K562 (cell line): ENCODE results near the gene ANKH. TPM values are rescaled to one million over a fixed set of nuclear protein-coding genes. Genes with fewer than 3 reads are reported as not detected.

Experiments used
- ATAC-seq: fragments of 200-7000 bp; cut with Tn5 transposase; 3 replicates; pipeline ENCODE4 v1.9.1; 2020; ENCODE audit warnings: moderate library complexity
- BruUV-seq: library from RNA; stranded (reverse); fragments of 400-500 nt; replicated peaks from 2 replicates; lab custom pipeline; 2021; lab: Mats Ljungman, UMichigan
- CTCF ChIA-PET: fragments of 300-600 bp; formaldehyde crosslinking; extraction: SDS; loops from one replicate; lab custom pipeline; 2021; ENCODE audit warnings: low intra/inter-chr PET ratio; lab: Yijun Ruan, JAX
- POLR2A ChIA-PET: fragments of 300-600, 350-650 bp; sonication (Branson Sonifier 250); formaldehyde crosslinking; extraction: SDS; loops from one replicate; lab custom pipeline; 2021; ENCODE audit warnings: antibody characterized with exemption, inconsistent platforms; lab: Yijun Ruan, JAX
- DNase-seq, 4 experiments: peaks; one replicate each; pipeline versions ENCODE4 v3.0.0 to v3.0.0-alpha.2; 2011 to 2018; ENCODE audit warnings: low spot score in 3 of 4, mixed read lengths in 3 of 4; ENCODE audit errors: extremely low read depth in 1 of 4
- FAIRE-seq: peaks from 2 replicates; lab custom pipeline; 2011; peaks lifted over from hg19 to GRCh38; lab: Jason Lieb, UNC
- H2AFZ ChIP-seq: 2 replicates; pipeline ENCODE4 v1.6.0; 2011; ENCODE audit warnings: low read depth, low read length, control low read depth, inconsistent platforms
- H3K27ac ChIP-seq: fragments of 200-600 bp; 3 replicates; pipeline ENCODE4 v1.8.0; 2011; ENCODE audit warnings: low read depth, mild to moderate bottlenecking, control low read depth, inconsistent platforms, low read length, moderate library complexity, mixed read lengths; ENCODE audit errors: extremely low read depth
- H3K27me3 ChIP-seq, 2 experiments: fragments of 300-600 bp in 1 of 2; 2 replicates in 1 of 2; 3 replicates in 1 of 2; pipeline versions ENCODE4 v1.6.0 to v1.8.0; 2011; ENCODE audit warnings: inconsistent platforms in 2 of 2, low read length in 2 of 2, mild to moderate bottlenecking in 1 of 2, mixed read lengths in 1 of 2, moderate library complexity in 1 of 2; ENCODE audit not compliant: control insufficient read depth in 2 of 2, insufficient read depth in 2 of 2
- H3K36me3 ChIP-seq: fragments of 300-600 bp; 3 replicates; pipeline ENCODE4 v1.8.0; 2011; ENCODE audit warnings: mild to moderate bottlenecking, low read length, inconsistent platforms; ENCODE audit not compliant: control insufficient read depth, insufficient read depth
- H3K4me1 ChIP-seq, 2 experiments: fragments of 200-600 bp in 1 of 2; replicated peaks in 1 of 2; 2 replicates in 1 of 2; 3 replicates in 1 of 2; pipeline versions ENCODE4 v1.5.1 to v1.8.0; 2011; ENCODE audit warnings: inconsistent platforms in 2 of 2, low read length in 2 of 2, mild to moderate bottlenecking in 1 of 2, mixed read lengths in 1 of 2, moderate library complexity in 1 of 2; ENCODE audit not compliant: control insufficient read depth in 2 of 2, insufficient read depth in 2 of 2
- H3K4me2 ChIP-seq: 2 replicates; pipeline ENCODE4 v1.6.1; 2011; ENCODE audit warnings: low read length, control low read depth, inconsistent platforms, mixed read lengths; ENCODE audit not compliant: insufficient read depth
- H3K4me3 ChIP-seq: fragments of 200-600 bp; sonication (generic), shearing (Covaris generic); 2 replicates; pipeline ENCODE4 v1.5.1; 2016; ENCODE audit warnings: control low read depth, inconsistent platforms
- H3K79me2 ChIP-seq: fragments of 200-600 bp; 3 replicates; pipeline ENCODE4 v1.8.0; 2011; ENCODE audit warnings: low read length, inconsistent platforms; ENCODE audit not compliant: control insufficient read depth, insufficient read depth
- H3K9ac ChIP-seq, 2 experiments: 2 replicates each; pipeline versions ENCODE4 v1.6.0 to v1.6.1; 2011; ENCODE audit warnings: low read depth in 2 of 2, low read length in 2 of 2, control low read depth in 1 of 2, inconsistent platforms in 1 of 2, mild to moderate bottlenecking in 1 of 2, mixed read lengths in 1 of 2; ENCODE audit not compliant: insufficient read depth in 1 of 2
- H3K9me1 ChIP-seq: one replicate; pipeline ENCODE4 v1.6.0; 2011; ENCODE audit warnings: inconsistent platforms, mild to moderate bottlenecking, low read length, moderate library complexity; ENCODE audit not compliant: control insufficient read depth, insufficient read depth
- H3K9me3 ChIP-seq: replicated peaks from 2 replicates; pipeline ENCODE4 v1.5.1; 2011; ENCODE audit warnings: low read depth, low read length, inconsistent platforms; ENCODE audit not compliant: control insufficient read depth, insufficient read depth
- H4K20me1 ChIP-seq: replicated peaks from 2 replicates; pipeline ENCODE4 v1.6.1; 2011; ENCODE audit warnings: low read length, inconsistent platforms, mixed read lengths; ENCODE audit not compliant: control insufficient read depth, insufficient read depth
- BCOR ChIP-seq: fragments of 450-650 bp; IDR thresholded peaks from 2 replicates; pipeline ENCODE4 v1.6.1; 2016
- CBX8 ChIP-seq: fragments of 200-600 bp; sonication (generic); IDR thresholded peaks from 2 replicates; pipeline ENCODE4 v1.6.1; 2012; ENCODE audit warnings: borderline replicate concordance, mixed run types, low read depth, mild to moderate bottlenecking, moderate library complexity, mixed read lengths, low read length, control low read depth, inconsistent platforms; ENCODE audit not compliant: poor library complexity, severe bottlenecking; ENCODE audit errors: extremely low read depth
- ERF ChIP-seq: fragments of 450-650 bp; formaldehyde crosslinking; IDR thresholded peaks from 2 replicates; pipeline ENCODE4 v1.4.0; 2020; ENCODE audit warnings: mild to moderate bottlenecking, mixed read lengths
- FOXK2 ChIP-seq, 2 experiments: fragments of 450-650 bp; IDR thresholded peaks in 1 of 2; conservative IDR thresholded peaks in 1 of 2; 2 replicates each; pipeline ENCODE4 v1.6.1; 2016; ENCODE audit warnings: low read depth in 2 of 2, mild to moderate bottlenecking in 1 of 2
- MIER1 ChIP-seq: fragments of 450-650 bp; IDR thresholded peaks from 2 replicates; pipeline ENCODE4 v1.6.1; 2016; ENCODE audit warnings: antibody characterized with exemption, mild to moderate bottlenecking, low read depth
- MTA3 ChIP-seq: fragments of 450-650 bp; formaldehyde crosslinking; IDR thresholded peaks from 2 replicates; pipeline ENCODE4 v1.6.1; 2017; ENCODE audit warnings: mild to moderate bottlenecking, borderline replicate concordance
- NCOR1 ChIP-seq: fragments of 450-650 bp; IDR thresholded peaks from 2 replicates; pipeline ENCODE4 v1.6.1; 2016; ENCODE audit warnings: mild to moderate bottlenecking, moderate library complexity
- POLR3G ChIP-seq: IDR thresholded peaks from 2 replicates; pipeline ENCODE4 v1.6.1; 2011; ENCODE audit not compliant: insufficient read length, insufficient replicate concordance; ENCODE audit errors: extremely low read depth
- PTBP1 ChIP-seq: fragments of 200-400 bp; formaldehyde crosslinking; IDR thresholded peaks from 2 replicates; pipeline ENCODE4 v1.6.1; 2017; ENCODE audit warnings: low read depth, low read length
- TAF9B ChIP-seq: fragments of 450-650 bp; IDR thresholded peaks from 2 replicates; pipeline ENCODE4 v1.6.1; 2018; ENCODE audit warnings: mild to moderate bottlenecking; ENCODE audit not compliant: partially characterized antibody
- TEAD1 ChIP-seq, 2 experiments: fragments of 450-650 bp in 1 of 2; sonication (generic) in 1 of 2; formaldehyde crosslinking; IDR thresholded peaks; 2 replicates each; pipeline versions ENCODE4 v1.4.0 to v1.8.0; 2020 to 2022; ENCODE audit warnings: mild to moderate bottlenecking in 2 of 2, missing genetic modification reagents in 1 of 2
- ZNF124 ChIP-seq: sonication (generic); formaldehyde crosslinking; IDR thresholded peaks from 2 replicates; pipeline ENCODE4 v1.8.1; 2022; ENCODE audit warnings: missing genetic modification reagents
- ZNF212 ChIP-seq: fragments of 450-650 bp; formaldehyde crosslinking; IDR thresholded peaks from 2 replicates; pipeline ENCODE4 v1.4.0; 2020; ENCODE audit warnings: mild to moderate bottlenecking
- ZNF282 ChIP-seq: sonication (generic); formaldehyde crosslinking; IDR thresholded peaks from 2 replicates; pipeline ENCODE4 v1.8.1; 2023; ENCODE audit warnings: missing genetic modification reagents
- WGBS: fragments of 100-300 bp; shearing (Covaris generic); methylation state at CpG from one replicate; pipeline ENCODE4 v1.1.6; 2016; ENCODE audit warnings: low coverage, mixed read lengths; ENCODE audit not compliant: insufficient coverage; ENCODE audit errors: missing lambda C conversion rate; 5-methylcytosine and 5-hydroxymethylcytosine counted together
- in situ Hi-C: fragments of 300-500 bp; cut with MboI; formaldehyde crosslinking; loops from 4 replicates; pipeline ENCODE4 v1.15.0; 2018; ENCODE audit warnings: inconsistent platforms, mixed read lengths
- intact Hi-C: fragments of 100-400 bp; cut with micrococcal nuclease; formaldehyde crosslinking; loops from 2 replicates; pipeline ENCODE4 v1.14.2; 2022
- polyA plus RNA-seq, 8 experiments: library from polyadenylated mRNA; depleted of rRNA in 4 of 8; stranded (reverse) in 5 of 8; unstranded in 3 of 8; fragments of >200 nt; fragmentation: Nextera tagmentation in 2 of 8; fragmentation: Illumina TruSeq in 1 of 8; extraction: Ambion mirVana in 2 of 8; extraction: Trizol in 1 of 8; gene quantifications; 2 replicates each; pipeline versions ENCODE4 v1.2.1 to v1.2.3, GENCODE V29; 2011 to 2014; ENCODE audit warnings: inconsistent platforms in 1 of 8, missing spikeins in 1 of 8
- total RNA-seq, 7 experiments: library from RNA; depleted of rRNA in 6 of 7; stranded (reverse); fragments of >200 nt in 6 of 7; fragmentation: Illumina TruSeq in 2 of 7; extraction: Trizol in 2 of 7; gene quantifications; 2 replicates each; pipeline versions ENCODE4 v1.2.1 to v1.2.3, GENCODE V29; 2011 to 2021; ENCODE audit warnings: low replicate concordance in 1 of 7
- TF ChIP-seq, protein P1 (sequence below): fragments of 450-650 bp; IDR thresholded peaks from 2 replicates; pipeline ENCODE4 v1.6.1; 2016; ENCODE audit warnings: mild to moderate bottlenecking
- TF ChIP-seq, protein P2 (sequence below): sonication (generic); formaldehyde crosslinking; IDR thresholded peaks from 2 replicates; pipeline ENCODE4 v1.8.0; 2022; ENCODE audit warnings: mild to moderate bottlenecking, missing genetic modification reagents

Gene ANKH
- total and polyA plus RNA-seq, 9 of the 15 experiments (the other 6 are each of a cell fraction or from before 2014, with no cell fraction given) = 0.79 to 12.2 (median 4.5) TPM

DNA sequence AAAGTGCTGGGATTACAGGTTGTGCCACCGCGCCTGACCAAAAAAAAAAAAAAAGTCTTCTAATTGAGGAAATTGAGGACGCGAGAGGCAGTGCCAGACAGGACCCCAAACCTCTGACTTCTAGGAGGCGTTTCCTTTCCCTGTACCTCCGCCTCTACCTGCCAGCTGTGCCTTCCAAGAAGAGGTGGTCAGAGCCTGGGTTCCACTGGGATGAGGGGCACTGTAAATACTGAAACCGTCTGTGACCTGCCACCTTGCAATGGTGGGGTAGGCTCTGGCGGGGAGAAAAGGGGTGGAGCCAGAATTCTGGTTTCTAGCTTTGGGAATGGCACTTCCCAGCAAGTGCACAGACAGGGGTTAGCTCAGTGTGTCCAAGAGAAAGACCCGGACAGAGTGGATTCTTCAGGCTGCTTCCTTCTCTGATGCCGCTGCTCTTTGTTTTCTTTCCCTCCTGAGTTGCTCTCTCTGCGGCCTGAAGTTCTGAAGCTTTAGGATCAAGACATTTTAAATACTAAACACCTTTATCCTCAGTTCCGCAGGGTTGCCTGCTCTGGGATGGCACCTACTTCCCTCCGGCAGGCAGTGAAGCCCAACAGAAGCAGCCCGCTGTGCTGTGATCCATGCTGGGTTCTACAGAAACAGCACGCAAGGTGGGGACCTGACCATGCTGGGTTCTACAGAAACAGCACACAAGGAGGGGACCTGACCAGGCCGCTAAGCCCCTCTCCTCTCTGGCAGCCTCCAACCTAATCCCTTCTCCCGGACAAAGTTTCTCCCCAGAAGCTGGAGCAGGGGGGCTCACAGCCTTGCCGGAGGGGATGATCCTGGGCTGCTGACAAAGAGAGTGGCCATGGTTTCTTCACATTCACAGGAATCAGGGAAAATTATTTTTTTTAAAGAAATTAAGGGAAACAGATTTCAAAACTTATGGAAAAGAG, 141.9 kb downstream of the ANKH start (continued):
- TF ChIP-seq, protein P1, sequence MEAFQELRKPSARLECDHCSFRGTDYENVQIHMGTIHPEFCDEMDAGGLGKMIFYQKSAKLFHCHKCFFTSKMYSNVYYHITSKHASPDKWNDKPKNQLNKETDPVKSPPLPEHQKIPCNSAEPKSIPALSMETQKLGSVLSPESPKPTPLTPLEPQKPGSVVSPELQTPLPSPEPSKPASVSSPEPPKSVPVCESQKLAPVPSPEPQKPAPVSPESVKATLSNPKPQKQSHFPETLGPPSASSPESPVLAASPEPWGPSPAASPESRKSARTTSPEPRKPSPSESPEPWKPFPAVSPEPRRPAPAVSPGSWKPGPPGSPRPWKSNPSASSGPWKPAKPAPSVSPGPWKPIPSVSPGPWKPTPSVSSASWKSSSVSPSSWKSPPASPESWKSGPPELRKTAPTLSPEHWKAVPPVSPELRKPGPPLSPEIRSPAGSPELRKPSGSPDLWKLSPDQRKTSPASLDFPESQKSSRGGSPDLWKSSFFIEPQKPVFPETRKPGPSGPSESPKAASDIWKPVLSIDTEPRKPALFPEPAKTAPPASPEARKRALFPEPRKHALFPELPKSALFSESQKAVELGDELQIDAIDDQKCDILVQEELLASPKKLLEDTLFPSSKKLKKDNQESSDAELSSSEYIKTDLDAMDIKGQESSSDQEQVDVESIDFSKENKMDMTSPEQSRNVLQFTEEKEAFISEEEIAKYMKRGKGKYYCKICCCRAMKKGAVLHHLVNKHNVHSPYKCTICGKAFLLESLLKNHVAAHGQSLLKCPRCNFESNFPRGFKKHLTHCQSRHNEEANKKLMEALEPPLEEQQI = no peak
- TF ChIP-seq, protein P2, sequence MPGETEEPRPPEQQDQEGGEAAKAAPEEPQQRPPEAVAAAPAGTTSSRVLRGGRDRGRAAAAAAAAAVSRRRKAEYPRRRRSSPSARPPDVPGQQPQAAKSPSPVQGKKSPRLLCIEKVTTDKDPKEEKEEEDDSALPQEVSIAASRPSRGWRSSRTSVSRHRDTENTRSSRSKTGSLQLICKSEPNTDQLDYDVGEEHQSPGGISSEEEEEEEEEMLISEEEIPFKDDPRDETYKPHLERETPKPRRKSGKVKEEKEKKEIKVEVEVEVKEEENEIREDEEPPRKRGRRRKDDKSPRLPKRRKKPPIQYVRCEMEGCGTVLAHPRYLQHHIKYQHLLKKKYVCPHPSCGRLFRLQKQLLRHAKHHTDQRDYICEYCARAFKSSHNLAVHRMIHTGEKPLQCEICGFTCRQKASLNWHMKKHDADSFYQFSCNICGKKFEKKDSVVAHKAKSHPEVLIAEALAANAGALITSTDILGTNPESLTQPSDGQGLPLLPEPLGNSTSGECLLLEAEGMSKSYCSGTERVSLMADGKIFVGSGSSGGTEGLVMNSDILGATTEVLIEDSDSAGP (CRISPR knock-in tag) = no peak

DNA sequence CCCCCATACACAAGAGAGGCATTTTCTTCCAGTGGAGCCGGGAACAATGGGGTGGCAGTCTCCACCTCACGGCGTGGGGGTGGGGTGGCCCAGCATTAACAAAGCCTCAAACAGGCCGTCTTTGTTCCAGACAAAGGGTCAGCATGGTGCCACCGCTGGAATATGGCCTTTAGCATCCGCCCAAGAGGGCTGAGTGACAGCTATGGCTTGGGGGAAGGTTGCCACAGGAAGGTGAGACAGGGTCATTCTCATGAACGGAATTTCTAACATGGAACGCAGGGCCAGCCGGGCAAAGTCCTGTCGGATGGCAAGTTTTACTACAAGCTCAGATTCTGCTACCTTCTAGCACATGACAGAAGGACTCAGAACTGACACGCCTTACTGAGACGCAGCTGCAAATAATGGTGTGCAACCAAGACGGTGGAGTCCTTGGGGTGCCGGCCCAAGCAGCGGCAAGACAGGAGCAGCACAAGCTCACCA, 143.1 kb downstream of the ANKH start:
- no peak for ATAC-seq
- no peaks in the 10 kb centered on the region for H3K9me3 ChIP-seq
- ChIA-PET CTCF (interaction anchor here (1.1 to 2.9 kb wide), 4 partner anchors 35 to 285 kb away, joined by 3 to 35 read pairs (median 6); no protein-coding TSS in a partner anchor), POLR2A (interaction anchor here (0.7 kb wide), 1 partner anchor 70 kb away, joined by 4 read pairs; no protein-coding TSS in a partner anchor)
- no peak for FAIRE-seq
- H3K79me2 ChIP-seq = no peaks in the 10 kb centered on the region
- H3K27ac ChIP-seq = no peak overlapping the region
- no peak overlapping the region for H3K4me2 ChIP-seq
- peaks cover 20 to 63% of the 10 kb centered on the region in 2 experiments for H3K27me3 ChIP-seq
- no peak overlapping the region for H2AFZ ChIP-seq
- intact Hi-C loops = loop anchor here (5.0 to 10.0 kb wide), 2 partner anchors 41 to 146 kb away; partner anchors contain the start of gene ANKH
- in situ Hi-C loops = no loop called here
- no TSS peak for BruUV-seq
- H3K36me3 ChIP-seq = no peaks in the 10 kb centered on the region
- peaks cover 0 to 4% of the 10 kb centered on the region in 2 experiments; a peak in 1 of 5 replicates for H3K4me1 ChIP-seq
- DNase-seq = no peak
- no peak overlapping the region for H3K4me3 ChIP-seq
- WGBS = 22% methylated on average over 15 of the region's 15 CpGs
- H3K9me1 ChIP-seq = no peaks in the 10 kb centered on the region
- H4K20me1 ChIP-seq = no peaks in the 10 kb centered on the region; the same call in 1 of the 2 replicates
- no peak overlapping the region for H3K9ac ChIP-seq
- TF ChIP-seq PTBP1 = no peak
- TF ChIP-seq TEAD1 (CRISPR knock-in tag; IDR thresholded peaks at IDR 0.05) = no peak
- no peak for TF ChIP-seq ERF (CRISPR knock-in tag)
- no peak for TF ChIP-seq POLR3G
- TF ChIP-seq FOXK2 (conservative IDR thresholded peaks at IDR 0.05 in 1 of 2, IDR thresholded peaks at IDR 0.05 in 1 of 2; ENCODE audit: low read depth in 2 of 2) = no peak
- TF ChIP-seq ZNF124 = no peak
- no peak for TF ChIP-seq BCOR
- TF ChIP-seq NCOR1 = no peak
- TF ChIP-seq ZNF282 (CRISPR knock-in tag) = no peak
- no peak for TF ChIP-seq ZNF212 (CRISPR knock-in tag)
- TF ChIP-seq MTA3 = no peak
- TF ChIP-seq MIER1 = no peak
- no peak for TF ChIP-seq CBX8
- TF ChIP-seq TAF9B = no peak
